Neural cell (in vitro differentiated cells): ENCODE results near the gene TM9SF4.

Experiments
- CTCF ChIP-seq: fragments of 450-650 bp; IDR thresholded peaks from 2 replicates; pipeline ENCODE4 v1.5.1; 2014; ENCODE audit warnings: antibody characterized with exemption, mild to moderate bottlenecking, moderate library complexity; ENCODE audit not compliant: poor library complexity, severe bottlenecking
- EP300 ChIP-seq: fragments of 450-650 bp; conservative IDR thresholded peaks from 2 replicates; pipeline ENCODE4 v1.6.1; 2014; ENCODE audit warnings: antibody characterized with exemption, mild to moderate bottlenecking, moderate library complexity; ENCODE audit not compliant: poor library complexity, severe bottlenecking
- EZH2 ChIP-seq: fragments of 200-600, 300-800 bp; shearing (Covaris generic), sonication (generic); IDR thresholded peaks from 2 replicates; pipeline ENCODE4 v1.6.1; 2014; ENCODE audit warnings: antibody characterized with exemption, low read length, borderline replicate concordance, mild to moderate bottlenecking; ENCODE audit not compliant: insufficient read depth, poor library complexity, severe bottlenecking
- POLR2AphosphoS5 ChIP-seq: IDR thresholded peaks from 2 replicates; pipeline ENCODE4 v1.6.1; 2012
- RAD21 ChIP-seq: fragments of 450-650 bp; conservative IDR thresholded peaks from 2 replicates; pipeline ENCODE4 v1.6.1; 2014; ENCODE audit warnings: antibody characterized with exemption, mild to moderate bottlenecking, moderate library complexity
- REST ChIP-seq: IDR thresholded peaks from 2 replicates; pipeline ENCODE4 v1.6.1; 2012; ENCODE audit warnings: borderline replicate concordance

- no peak for TF ChIP-seq CTCF
- TF ChIP-seq POLR2AphosphoS5: no peak
- TF ChIP-seq REST: no peak
- no peak for TF ChIP-seq EP300
- no peak for TF ChIP-seq RAD21
- TF ChIP-seq EZH2: no peak
Observed at GRCh38 chr20:32072168-32072750, 37.3 kb upstream of the TM9SF4 start.
